Liver (tissue), 3 donors: ENCODE results near the gene APOL6.

Experiments
- CTCF ChIP-seq: fragments of 150-350 bp; IDR thresholded peaks from 2 replicates; pipeline ENCODE4 v1.5.1; 2017; ENCODE audit warnings: improper control_type of control experiment, low read depth, low read length; ENCODE audit not compliant: missing input control
- GABPA ChIP-seq, 2 donors: IDR thresholded peaks in 1 of 2; conservative IDR thresholded peaks in 1 of 2; 2 replicates each; pipeline ENCODE4 v1.6.1; 2016; ENCODE audit warnings: antibody characterized with exemption in 2 of 2, mild to moderate bottlenecking in 1 of 2, moderate library complexity in 1 of 2
- TAF1 ChIP-seq: conservative IDR thresholded peaks from 2 replicates; pipeline ENCODE4 v1.6.1; 2016; ENCODE audit warnings: antibody characterized with exemption, mild to moderate bottlenecking
- YY1 ChIP-seq: IDR thresholded peaks from 2 replicates; pipeline ENCODE4 v1.6.1; 2016; ENCODE audit warnings: antibody characterized with exemption, mild to moderate bottlenecking
- ZBTB33 ChIP-seq: IDR thresholded peaks from 2 replicates; pipeline ENCODE4 v1.6.1; 2016; ENCODE audit warnings: antibody characterized with exemption
- donor health status: healthy.
- donor health status: healthy.

- TF ChIP-seq CTCF (no peak), TAF1 (no peak), GABPA (IDR thresholded peaks at IDR 0.05 in 1 of 2, conservative IDR thresholded peaks at IDR 0.05 in 1 of 2) (no peak), YY1 (no peak), ZBTB33 (no peak)
Observed at GRCh38 chr22:35619336-35620094, 28.7 kb upstream of the APOL6 start.
